GM19099 (cell line): ENCODE measurements around the gene GLRX.

ENCODE experiments used
- POLR2A ChIP-seq: IDR thresholded peaks from 3 replicates; pipeline ENCODE4 v1.6.1; 2011; ENCODE audit warnings: low read depth; ENCODE audit not compliant: insufficient read length; ENCODE audit errors: extremely low read depth

GLRX gene

DNA sequence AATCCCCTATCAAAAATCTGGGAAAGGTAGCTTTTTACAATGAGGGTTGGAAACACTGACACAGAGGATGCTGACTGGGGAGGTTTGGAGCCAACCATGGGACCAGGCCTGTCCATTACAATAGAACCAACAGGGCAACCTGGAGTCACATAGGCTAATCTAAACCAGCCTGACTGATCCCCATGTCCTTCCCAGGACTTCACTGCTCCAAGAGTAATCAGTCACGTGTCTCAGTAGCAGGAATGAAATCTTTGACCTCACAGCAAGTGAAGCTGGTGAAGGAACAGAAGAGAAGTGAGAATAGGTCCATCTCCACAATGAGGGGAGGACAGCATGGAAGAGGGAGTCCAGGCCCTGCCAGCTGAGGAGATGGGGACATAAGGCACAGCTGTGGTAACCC is 16.0 kb upstream of the GLRX start:
- TF ChIP-seq POLR2A = no peak

DNA sequence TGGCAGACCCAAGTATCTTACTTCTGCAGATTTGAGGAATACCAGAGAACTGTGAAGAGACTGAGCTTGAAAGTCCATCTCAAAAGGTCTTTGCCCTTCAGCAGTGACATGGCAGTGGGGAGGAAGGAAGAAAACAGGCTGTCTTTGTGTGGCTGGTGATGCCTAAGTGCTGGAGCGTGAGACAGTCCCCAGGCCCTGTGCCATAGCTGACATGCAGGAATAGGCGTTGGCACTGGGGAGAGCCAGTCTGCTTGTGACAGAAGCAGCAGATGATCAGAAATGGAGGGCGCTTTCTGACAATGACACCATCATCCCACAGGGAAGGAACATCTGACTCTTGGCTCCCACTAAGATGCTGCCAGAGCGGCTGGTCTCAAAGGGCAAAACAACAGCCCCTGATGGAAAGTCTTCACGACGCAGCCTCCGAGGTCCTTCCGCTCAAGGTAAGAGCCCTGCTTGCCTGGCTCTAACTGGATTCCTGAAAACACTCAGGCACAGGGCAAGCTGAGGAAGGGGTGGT is 15.5 kb upstream of the GLRX start:
- TF ChIP-seq POLR2A = no peak

DNA sequence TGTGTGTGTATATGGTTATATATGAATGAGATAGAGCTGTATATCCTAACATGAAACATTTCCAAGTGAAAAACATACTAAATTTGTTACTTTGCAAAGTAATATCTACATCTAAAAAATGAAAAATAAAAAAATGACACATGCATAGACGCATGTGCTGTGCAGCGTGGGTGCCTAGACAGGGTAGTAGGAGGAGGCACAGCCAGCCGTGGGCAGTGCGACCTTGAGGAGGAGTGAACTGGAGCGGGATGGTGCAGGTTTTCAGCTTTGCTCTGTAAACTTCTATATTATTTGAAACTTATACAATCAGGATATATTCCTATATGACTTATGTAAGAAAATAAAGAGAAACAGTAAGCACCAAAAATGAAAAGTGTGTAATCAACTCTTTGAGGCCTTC is 15.0 kb upstream of the GLRX start:
- no peak for TF ChIP-seq POLR2A

GRCh38 chr5:95836544-95836943 is 14.0 kb upstream of the GLRX start:
- TF ChIP-seq POLR2A = no peak

GRCh38 chr5:95835682-95836385 is 13.3 kb upstream of the GLRX start:
- peak; percentile 37 for TF ChIP-seq POLR2A

DNA sequence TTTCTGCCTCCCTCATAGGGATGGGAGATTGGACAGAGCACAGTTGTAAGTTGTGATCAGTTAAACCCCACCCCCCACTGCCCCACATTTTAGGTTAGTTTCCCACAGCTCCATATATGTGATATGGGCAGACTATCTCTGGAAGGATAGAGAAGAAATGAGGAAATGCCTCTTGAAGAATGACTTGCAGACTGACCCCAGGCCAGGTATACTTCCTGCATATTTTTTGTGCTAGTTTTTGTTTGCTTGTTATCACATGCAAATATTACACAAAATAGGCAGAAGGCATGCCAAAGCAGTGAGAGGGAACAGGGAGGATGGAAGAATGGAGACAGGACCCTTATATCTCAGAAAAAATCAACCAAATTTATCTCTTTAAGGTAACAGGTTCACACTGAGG is 10.1 kb upstream of the GLRX start:
- no peak for TF ChIP-seq POLR2A

DNA sequence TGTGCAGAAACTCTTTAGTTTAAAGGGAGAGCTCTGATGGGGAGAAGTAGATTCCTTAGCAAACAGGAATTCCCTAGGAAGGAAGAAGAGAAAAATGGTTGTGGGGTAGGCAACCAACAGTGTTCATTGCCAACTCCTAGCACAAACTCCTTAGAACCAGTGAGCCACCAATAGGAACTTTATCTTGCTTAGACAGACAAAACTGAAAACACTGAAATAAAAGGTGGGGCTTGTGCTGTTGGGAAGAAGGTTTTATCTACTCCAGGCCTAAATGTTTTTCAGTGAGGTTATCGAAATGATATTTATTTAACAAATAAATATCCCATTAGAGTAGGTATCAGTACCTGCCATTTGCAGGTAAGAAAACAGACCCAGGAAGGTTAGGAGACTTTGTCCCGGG is 7.7 kb upstream of the GLRX start:
- TF ChIP-seq POLR2A = no peak

DNA sequence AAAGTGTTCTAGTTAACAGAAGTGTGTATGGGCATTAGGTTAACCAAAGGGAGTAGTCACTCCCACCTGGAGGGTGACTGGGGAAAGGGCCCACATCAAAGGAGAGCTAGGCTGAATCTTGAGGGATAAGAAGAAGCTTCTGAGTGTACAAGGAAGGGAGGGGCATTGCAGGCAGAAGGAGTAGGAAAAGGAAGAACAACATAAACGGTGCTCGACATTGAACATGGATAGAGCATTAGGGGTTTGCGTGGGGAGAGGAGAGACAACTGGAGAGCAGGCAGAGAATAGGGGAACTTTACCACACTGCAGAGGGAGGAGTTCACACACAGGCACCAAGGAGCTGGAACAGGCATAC is 5.3 kb upstream of the GLRX start:
- no peak for TF ChIP-seq POLR2A

- no peak for TF ChIP-seq POLR2A
Measured at GRCh38 chr5:95826949-95827891, 4.7 kb upstream of the GLRX start.

- no peak for TF ChIP-seq POLR2A
Measured at GRCh38 chr5:95825495-95825894, 3.0 kb upstream of the GLRX start.

GRCh38 chr5:95824747-95825146 is 2.2 kb upstream of the GLRX start:
- no peak for TF ChIP-seq POLR2A

DNA sequence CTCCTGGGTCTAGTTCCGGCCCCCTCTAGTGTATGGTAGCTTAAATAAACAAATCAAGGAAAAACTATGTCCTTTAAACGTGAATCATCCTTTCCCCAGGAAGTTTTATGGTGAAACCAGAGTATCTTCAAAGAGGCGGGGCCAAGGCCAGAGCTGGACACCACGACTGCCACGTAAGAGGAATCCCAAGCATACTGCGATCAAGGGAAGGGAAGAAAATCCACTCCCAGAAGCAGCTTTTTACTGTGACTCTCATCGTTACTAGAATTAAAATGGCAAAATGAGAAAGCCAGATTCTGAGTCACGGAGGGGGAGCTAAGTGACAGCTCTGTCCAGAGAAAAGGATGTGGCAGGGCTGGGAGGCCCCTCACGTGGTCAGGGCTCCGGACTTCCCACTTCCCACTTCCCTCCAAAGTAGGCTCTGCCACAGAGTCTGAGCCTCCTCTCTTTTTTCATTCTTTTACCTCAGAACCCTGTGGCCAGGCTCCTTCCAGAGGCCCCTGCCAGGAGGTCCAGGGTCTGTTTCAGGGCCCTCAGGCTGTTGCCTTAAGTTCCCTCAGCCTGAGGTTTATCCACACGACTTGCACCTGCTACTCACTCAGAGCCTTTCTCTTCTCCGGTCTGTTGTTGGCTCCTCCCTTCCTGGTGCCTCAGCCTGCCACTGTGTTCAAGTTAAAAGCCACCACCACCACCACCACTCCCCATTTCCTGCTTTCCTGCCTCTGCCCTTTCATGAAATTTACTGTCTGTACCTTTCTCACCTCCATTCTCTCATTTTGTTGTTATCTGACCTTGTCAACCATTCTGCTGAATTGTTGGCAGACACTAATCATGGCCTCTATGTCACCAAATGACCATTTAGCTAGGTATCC is 1.4 kb upstream of the GLRX start:
- peak; percentile 44 for TF ChIP-seq POLR2A

DNA sequence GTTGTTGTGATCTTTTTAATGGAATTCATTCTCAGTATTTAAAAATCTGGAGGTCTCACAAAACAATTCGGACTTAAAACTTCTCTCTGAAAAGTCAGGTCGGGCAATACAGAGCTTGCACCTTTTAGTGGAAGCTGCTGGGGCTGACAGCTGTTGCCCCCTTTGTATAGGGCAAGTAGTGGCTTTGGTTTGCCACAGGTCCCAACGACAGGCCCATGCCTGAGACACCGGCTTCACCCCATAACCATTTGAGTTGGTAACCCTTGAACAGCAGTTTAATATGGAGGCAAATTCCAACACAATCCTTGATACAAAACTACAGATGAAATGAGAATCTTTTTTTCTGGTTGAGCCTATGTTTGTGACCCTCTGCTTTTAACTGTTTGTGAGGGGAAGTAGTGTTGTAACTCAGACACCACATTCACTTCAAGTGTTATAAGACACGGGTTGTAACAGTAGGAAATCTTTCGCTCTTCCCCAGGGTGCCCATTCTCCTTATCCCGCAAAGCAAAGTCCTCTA is 752 bp upstream of the GLRX start:
- TF ChIP-seq POLR2A = peak; percentile 44

DNA sequence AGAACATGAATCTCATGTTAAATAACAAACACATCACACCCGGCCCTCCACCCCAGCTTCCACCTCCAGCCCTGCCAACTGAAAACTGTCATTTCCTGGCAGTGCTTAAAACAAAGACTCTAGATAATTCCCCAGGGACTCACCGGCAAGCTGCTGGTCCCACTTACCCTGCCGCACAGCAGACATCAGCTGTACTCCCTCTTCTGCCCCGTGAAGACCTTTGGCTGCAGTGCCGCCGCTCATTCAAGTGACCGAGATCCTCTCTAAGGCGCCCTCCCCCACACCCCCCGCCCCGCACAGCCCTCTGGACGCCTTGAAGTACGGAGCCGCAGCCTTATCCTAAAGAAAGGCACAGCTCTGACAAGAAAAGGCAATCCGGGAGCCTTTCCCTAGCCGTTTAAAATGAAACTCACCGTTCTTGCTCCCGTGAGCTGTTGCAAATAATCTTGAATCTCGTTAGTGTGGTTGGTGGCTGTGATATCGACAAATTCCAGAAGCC is 434 bp downstream of the GLRX start:
- TF ChIP-seq POLR2A = peak; percentile 33
